ENCODE data around the gene SZT2. TPM values are rescaled to one million over a fixed set of nuclear protein-coding genes. Genes with fewer than 3 reads are reported as not detected.

SZT2 gene
- total and polyA plus RNA-seq, 2 of the 13 experiments (the other 11 are each of a cell fraction or from before 2014, with no cell fraction given) = 8.0 to 8.8 TPM

- BruUV-seq (replicated peaks) = no TSS peak
- in situ Hi-C loops (cut with HindIII; ENCODE audit: extremely low pct_ligation_motif_present, low pct_unique_long_range_greater_than_20kb) = no loop called here
- peaks cover 74% of the 10 kb centered on the region for H3K4me1 ChIP-seq (ENCODE audit: insufficient read depth, low read length)
- H3K4me3 ChIP-seq (replicated peaks in 1 of 3; ENCODE audit: insufficient read depth in 1 of 3, low read depth in 2 of 3, low read length in 3 of 3) = 0 out of 6 replicates have a peak overlapping the region, but pooled peaks of 1 of the 3 experiments have one; percentile 92
- H3K9ac ChIP-seq (ENCODE audit: insufficient read depth, low read depth, low read length) = no peak overlapping the region
- WGBS (ENCODE audit: low lambda C conversion rate) = 94% methylated on average over 3 of the region's 4 CpGs
- H3K27ac ChIP-seq (ENCODE audit: extremely low read length, insufficient read depth, low read length) = no peak overlapping the region
- no peak for FAIRE-seq
- no peaks in the 10 kb centered on the region for H3K9me3 ChIP-seq (ENCODE audit: low read length)
- ChIA-PET CTCF (ENCODE audit: low intra/inter-chr PET ratio, low total read pairs) (no interaction called here), POLR2A (no interaction called here)
- peak overlapping the region; percentile 88 for H3K4me2 ChIP-seq (ENCODE audit: low read depth, low read length)
- no peaks in the 10 kb centered on the region; a peak in 1 of 5 replicates for H3K27me3 ChIP-seq (ENCODE audit: control insufficient read depth in 1 of 2, insufficient read depth in 2 of 2, low read length in 2 of 2)
- peaks cover 29% of the 10 kb centered on the region for H3K79me2 ChIP-seq (ENCODE audit: insufficient read depth, low read length)
- no peak for DNase-seq (ENCODE audit: low spot score)
- TF ChIP-seq ZNF570 (CRISPR knock-in tag; IDR thresholded peaks at IDR 0.05; ENCODE audit: borderline replicate concordance) (no peak), ZBTB25 (CRISPR knock-in tag; IDR thresholded peaks at IDR 0.05) (no peak), TFDP2 (CRISPR knock-in tag; IDR thresholded peaks at IDR 0.05) (no peak), JARID2 (CRISPR knock-in tag; IDR thresholded peaks at IDR 0.05; ENCODE audit: insufficient replicate concordance) (no peak)
- peaks cover 15 to 31% of the 10 kb centered on the region in 2 experiments for H3K36me3 ChIP-seq (replicated peaks in 1 of 2; ENCODE audit: control insufficient read depth in 1 of 2, insufficient read depth in 2 of 2, low read length in 2 of 2)
- no peaks in the 10 kb centered on the region for H4K20me1 ChIP-seq (ENCODE audit: insufficient read depth, low read length)
- H2AFZ ChIP-seq (ENCODE audit: low read length) = no peak overlapping the region
- intact Hi-C loops (cut with micrococcal nuclease; ENCODE audit: unreplicated experiment) = no loop called here
- ATAC-seq = no peak
Observed at GRCh38 chr1:43360616-43361015, 29.1 kb upstream of the SZT2 start.

GRCh38 chr1:43363283-43363934 is 26.3 kb upstream of the SZT2 start:
- Histone ChIP-seq H3K9ac (ENCODE audit: insufficient read depth, low read depth, low read length) (no peak overlapping the region), H3K4me1 (ENCODE audit: insufficient read depth, low read length) (peaks cover 82% of the 10 kb centered on the region), H2AFZ (ENCODE audit: low read length) (no peak overlapping the region), H3K27ac (ENCODE audit: extremely low read length, insufficient read depth, low read length) (peak overlapping the region; percentile 30), H3K9me3 (ENCODE audit: low read length) (no peaks in the 10 kb centered on the region), H3K36me3 (replicated peaks in 1 of 2; ENCODE audit: control insufficient read depth in 1 of 2, insufficient read depth in 2 of 2, low read length in 2 of 2) (peaks cover 15 to 31% of the 10 kb centered on the region in 2 experiments), H3K4me3 (replicated peaks in 1 of 3; ENCODE audit: insufficient read depth in 1 of 3, low read depth in 2 of 3, low read length in 3 of 3) (no peak overlapping the region), H3K4me2 (ENCODE audit: low read depth, low read length) (no peak overlapping the region), H4K20me1 (ENCODE audit: insufficient read depth, low read length) (no peaks in the 10 kb centered on the region), H3K27me3 (ENCODE audit: control insufficient read depth in 1 of 2, insufficient read depth in 2 of 2, low read length in 2 of 2) (no peaks in the 10 kb centered on the region; a peak in 1 of 5 replicates), H3K79me2 (ENCODE audit: insufficient read depth, low read length) (peaks cover 38% of the 10 kb centered on the region)
- peak; percentile 30 for FAIRE-seq
- no peak for DNase-seq (ENCODE audit: low spot score)
- POLR2A ChIA-PET = interaction anchor here (0.8 to 1.8 kb wide), 3 partner anchors 10 to 27 kb away, joined by 3 to 10 read pairs (median 4); no protein-coding TSS in a partner anchor
- WGBS (ENCODE audit: low lambda C conversion rate) = 65% methylated on average over 7 of the region's 9 CpGs
- in situ Hi-C loops (cut with HindIII; ENCODE audit: extremely low pct_ligation_motif_present, low pct_unique_long_range_greater_than_20kb) (no loop called here), intact Hi-C loops (cut with micrococcal nuclease; ENCODE audit: unreplicated experiment) (no loop called here)
- no TSS peak for BruUV-seq (replicated peaks)
- CTCF ChIA-PET (ENCODE audit: low intra/inter-chr PET ratio, low total read pairs) = no interaction called here
- no peak for ATAC-seq
- no peak for TF ChIP-seq ZNF567 (CRISPR knock-in tag; IDR thresholded peaks at IDR 0.05; ENCODE audit: borderline replicate concordance)
- 0 out of 2 replicates have a peak, but pooled peaks have one; percentile 14 for TF ChIP-seq NR2C2 (CRISPR knock-in tag; IDR thresholded peaks at IDR 0.05; ENCODE audit: borderline replicate concordance)
